ENCODE measurements around the gene TM9SF1.

The TM9SF1 gene

GRCh38 chr14:24179961-24180796 lies 15.1 kb downstream of the TM9SF1 start:
- Histone ChIP-seq H3K36me3 (ENCODE audit: control insufficient read depth in 1 of 2, insufficient read depth in 2 of 2, low read depth in 1 of 2, low read length in 2 of 2) (peaks cover 90 to 93% of the 10 kb centered on the region in 2 experiments), H2BK15ac (ENCODE audit: low read depth, poor library complexity, severe bottlenecking) (no peak overlapping the region), H3K79me1 (replicated peaks; ENCODE audit: low read length, poor library complexity, severe bottlenecking) (peaks cover 30% of the 10 kb centered on the region), H3K23ac (ENCODE audit: low read length in 2 of 2) (no peak overlapping the region), H2AK5ac (ENCODE audit: low read length, severe bottlenecking) (peak overlapping the region; percentile 19), H3K4ac (ENCODE audit: low read depth in 1 of 2, low read length in 2 of 2) (no peak overlapping the region), H3K9ac (ENCODE audit: low read length) (peak overlapping the region; percentile 83), H3K14ac (ENCODE audit: low read length in 2 of 2) (no peak overlapping the region), H4K91ac (ENCODE audit: low read length) (no peak overlapping the region), H3K4me3 (ENCODE audit: insufficient read depth in 1 of 2, low read depth in 1 of 2, low read length in 2 of 2) (no peak overlapping the region), H3K9me3 (ENCODE audit: control insufficient read depth, low read length) (no peaks in the 10 kb centered on the region), H3K4me2 (ENCODE audit: low read length, poor library complexity, severe bottlenecking) (no peak overlapping the region), H2AFZ (ENCODE audit: low read depth, low read length) (no peak overlapping the region), H3K4me1 (ENCODE audit: control insufficient read depth, insufficient read depth, low read depth, low read length) (peaks cover 16% of the 10 kb centered on the region), H2BK5ac (ENCODE audit: low read depth, low read length, poor library complexity, severe bottlenecking) (no peak overlapping the region), H2BK120ac (ENCODE audit: low read depth, low read length) (no peak overlapping the region), H3K18ac (ENCODE audit: low read depth in 1 of 2, low read length in 2 of 2) (no peak overlapping the region), H2BK12ac (ENCODE audit: low read length in 2 of 2) (no peak overlapping the region), H3K27me3 (ENCODE audit: control insufficient read depth in 1 of 2, insufficient read depth in 1 of 2, low read length in 2 of 2) (no peaks in the 10 kb centered on the region), H3K27ac (ENCODE audit: low read length, poor library complexity, severe bottlenecking) (peak overlapping the region; percentile 73), H4K8ac (ENCODE audit: low read length) (no peak overlapping the region)
- peak; percentile 24 for DNase-seq
- WGBS: 91% methylated on average over 15 of the region's 18 CpGs

- H3K18ac ChIP-seq (ENCODE audit: low read depth in 1 of 2, low read length in 2 of 2): no peak overlapping the region
- no peak overlapping the region for H3K23ac ChIP-seq (ENCODE audit: low read length in 2 of 2)
- H2AK5ac ChIP-seq (ENCODE audit: low read length, severe bottlenecking): peak overlapping the region; percentile 19
- no peak overlapping the region for H2BK12ac ChIP-seq (ENCODE audit: low read length in 2 of 2)
- H3K27me3 ChIP-seq (ENCODE audit: control insufficient read depth in 1 of 2, insufficient read depth in 1 of 2, low read length in 2 of 2): no peaks in the 10 kb centered on the region
- H3K4me1 ChIP-seq (ENCODE audit: control insufficient read depth, insufficient read depth, low read depth, low read length): peaks cover 16% of the 10 kb centered on the region
- peak overlapping the region; percentile 21 for H2BK5ac ChIP-seq (ENCODE audit: low read depth, low read length, poor library complexity, severe bottlenecking)
- H3K36me3 ChIP-seq (ENCODE audit: control insufficient read depth in 1 of 2, insufficient read depth in 2 of 2, low read depth in 1 of 2, low read length in 2 of 2): peaks cover 85 to 93% of the 10 kb centered on the region in 2 experiments
- no peak overlapping the region for H3K14ac ChIP-seq (ENCODE audit: low read length in 2 of 2)
- peak overlapping the region; percentile 73 for H3K27ac ChIP-seq (ENCODE audit: low read length, poor library complexity, severe bottlenecking)
- peak overlapping the region; percentile 83 for H3K9ac ChIP-seq (ENCODE audit: low read length)
- no peak overlapping the region for H3K4me3 ChIP-seq (ENCODE audit: insufficient read depth in 1 of 2, low read depth in 1 of 2, low read length in 2 of 2)
- 95% methylated on average over 14 of the region's 14 CpGs for WGBS
- H4K91ac ChIP-seq (ENCODE audit: low read length): no peak overlapping the region
- DNase-seq: no peak
- H3K9me3 ChIP-seq (ENCODE audit: control insufficient read depth, low read length): no peaks in the 10 kb centered on the region
- peaks cover 23% of the 10 kb centered on the region for H3K79me1 ChIP-seq (replicated peaks; ENCODE audit: low read length, poor library complexity, severe bottlenecking)
- H2BK120ac ChIP-seq (ENCODE audit: low read depth, low read length): no peak overlapping the region
- no peak overlapping the region for H4K8ac ChIP-seq (ENCODE audit: low read length)
- H3K4ac ChIP-seq (ENCODE audit: low read depth in 1 of 2, low read length in 2 of 2): no peak overlapping the region
- H2BK15ac ChIP-seq (ENCODE audit: low read depth, poor library complexity, severe bottlenecking): no peak overlapping the region
- H2AFZ ChIP-seq (ENCODE audit: low read depth, low read length): no peak overlapping the region
- H3K4me2 ChIP-seq (ENCODE audit: low read length, poor library complexity, severe bottlenecking): no peak overlapping the region
Observed at GRCh38 chr14:24179294-24179960, 15.8 kb downstream of the TM9SF1 start.

GRCh38 chr14:24178399-24179178 lies 16.7 kb downstream of the TM9SF1 start:
- 87% methylated on average over 10 of the region's 12 CpGs for WGBS
- H3K18ac ChIP-seq (ENCODE audit: low read depth in 1 of 2, low read length in 2 of 2): no peak overlapping the region

GRCh38 chr14:24177891-24178290 lies 17.4 kb downstream of the TM9SF1 start:
- Histone ChIP-seq H3K4me2 (ENCODE audit: low read length, poor library complexity, severe bottlenecking) (no peak overlapping the region), H2BK12ac (ENCODE audit: low read length in 2 of 2) (no peak overlapping the region), H2BK15ac (ENCODE audit: low read depth, poor library complexity, severe bottlenecking) (no peak overlapping the region), H3K27ac (ENCODE audit: low read length, poor library complexity, severe bottlenecking) (no peak overlapping the region), H3K27me3 (ENCODE audit: control insufficient read depth in 1 of 2, insufficient read depth in 1 of 2, low read length in 2 of 2) (no peaks in the 10 kb centered on the region), H3K4me1 (ENCODE audit: control insufficient read depth, insufficient read depth, low read depth, low read length) (peaks cover 16% of the 10 kb centered on the region), H3K9me3 (ENCODE audit: control insufficient read depth, low read length) (no peaks in the 10 kb centered on the region), H3K4ac (ENCODE audit: low read depth in 1 of 2, low read length in 2 of 2) (no peak overlapping the region), H3K18ac (ENCODE audit: low read depth in 1 of 2, low read length in 2 of 2) (no peak overlapping the region), H2BK5ac (ENCODE audit: low read depth, low read length, poor library complexity, severe bottlenecking) (no peak overlapping the region), H4K91ac (ENCODE audit: low read length) (no peak overlapping the region), H3K36me3 (ENCODE audit: control insufficient read depth in 1 of 2, insufficient read depth in 2 of 2, low read depth in 1 of 2, low read length in 2 of 2) (peaks cover 80 to 94% of the 10 kb centered on the region in 2 experiments), H2AK5ac (ENCODE audit: low read length, severe bottlenecking) (no peak overlapping the region), H3K23ac (ENCODE audit: low read length in 2 of 2) (no peak overlapping the region), H3K79me1 (replicated peaks; ENCODE audit: low read length, poor library complexity, severe bottlenecking) (peaks cover 20% of the 10 kb centered on the region), H3K14ac (ENCODE audit: low read length in 2 of 2) (no peak overlapping the region), H3K4me3 (ENCODE audit: insufficient read depth in 1 of 2, low read depth in 1 of 2, low read length in 2 of 2) (no peak overlapping the region), H4K8ac (ENCODE audit: low read length) (no peak overlapping the region), H2AFZ (ENCODE audit: low read depth, low read length) (no peak overlapping the region), H2BK120ac (ENCODE audit: low read depth, low read length) (no peak overlapping the region), H3K9ac (ENCODE audit: low read length) (no peak overlapping the region)
- no peak for DNase-seq
- 96% methylated on average over 14 of the region's 14 CpGs for WGBS

More at GRCh38 chr14:24178399-24179178, 16.7 kb downstream of the TM9SF1 start:
- H3K4ac ChIP-seq (ENCODE audit: low read depth in 1 of 2, low read length in 2 of 2): no peak overlapping the region
- peaks cover 16% of the 10 kb centered on the region for H3K4me1 ChIP-seq (ENCODE audit: control insufficient read depth, insufficient read depth, low read depth, low read length)
- peaks cover 80 to 94% of the 10 kb centered on the region in 2 experiments for H3K36me3 ChIP-seq (ENCODE audit: control insufficient read depth in 1 of 2, insufficient read depth in 2 of 2, low read depth in 1 of 2, low read length in 2 of 2)
- H2BK120ac ChIP-seq (ENCODE audit: low read depth, low read length): no peak overlapping the region
- H3K4me3 ChIP-seq (ENCODE audit: insufficient read depth in 1 of 2, low read depth in 1 of 2, low read length in 2 of 2): no peak overlapping the region
- H3K79me1 ChIP-seq (replicated peaks; ENCODE audit: low read length, poor library complexity, severe bottlenecking): peaks cover 21% of the 10 kb centered on the region
- H2BK15ac ChIP-seq (ENCODE audit: low read depth, poor library complexity, severe bottlenecking): no peak overlapping the region
- no peak overlapping the region for H2AFZ ChIP-seq (ENCODE audit: low read depth, low read length)
- H2BK5ac ChIP-seq (ENCODE audit: low read depth, low read length, poor library complexity, severe bottlenecking): no peak overlapping the region
- peak overlapping the region; percentile 83 for H3K9ac ChIP-seq (ENCODE audit: low read length)
- H2BK12ac ChIP-seq (ENCODE audit: low read length in 2 of 2): no peak overlapping the region
- no peak overlapping the region for H2AK5ac ChIP-seq (ENCODE audit: low read length, severe bottlenecking)
- H3K27ac ChIP-seq (ENCODE audit: low read length, poor library complexity, severe bottlenecking): no peak overlapping the region
- no peak overlapping the region for H3K14ac ChIP-seq (ENCODE audit: low read length in 2 of 2)
- H4K8ac ChIP-seq (ENCODE audit: low read length): no peak overlapping the region
- no peak overlapping the region for H4K91ac ChIP-seq (ENCODE audit: low read length)
- H3K27me3 ChIP-seq (ENCODE audit: control insufficient read depth in 1 of 2, insufficient read depth in 1 of 2, low read length in 2 of 2): no peaks in the 10 kb centered on the region
- no peak overlapping the region for H3K23ac ChIP-seq (ENCODE audit: low read length in 2 of 2)
- H3K9me3 ChIP-seq (ENCODE audit: control insufficient read depth, low read length): no peaks in the 10 kb centered on the region
- no peak for DNase-seq
- H3K4me2 ChIP-seq (ENCODE audit: low read length, poor library complexity, severe bottlenecking): no peak overlapping the region

Measured in mesenchymal stem cell (in vitro differentiated cells and primary cell).